T-helper 2 cell treated with Interferon-gamma antibody and Interleukin-4, amounts not matched to agents 100 ng/mL and 5 ng/mL, for 36 hours (primary cell): ENCODE measurements around the gene LAMC3. TPM values are rescaled to one million over a fixed set of nuclear protein-coding genes. Genes with fewer than 3 reads are reported as not detected.

Experiments
- intact Hi-C: fragments of 100-400 bp; cut with micrococcal nuclease; formaldehyde crosslinking; loops from one replicate; pipeline ENCODE4 v1.15.1; 2023
- total RNA-seq: library from RNA; stranded (reverse); gene quantifications from 2 replicates; pipeline ENCODE4 v1.2.3, GENCODE V29; 2022

LAMC3 gene
- total RNA-seq, 1 donor from 2014 or later: 0.05 TPM

DNA sequence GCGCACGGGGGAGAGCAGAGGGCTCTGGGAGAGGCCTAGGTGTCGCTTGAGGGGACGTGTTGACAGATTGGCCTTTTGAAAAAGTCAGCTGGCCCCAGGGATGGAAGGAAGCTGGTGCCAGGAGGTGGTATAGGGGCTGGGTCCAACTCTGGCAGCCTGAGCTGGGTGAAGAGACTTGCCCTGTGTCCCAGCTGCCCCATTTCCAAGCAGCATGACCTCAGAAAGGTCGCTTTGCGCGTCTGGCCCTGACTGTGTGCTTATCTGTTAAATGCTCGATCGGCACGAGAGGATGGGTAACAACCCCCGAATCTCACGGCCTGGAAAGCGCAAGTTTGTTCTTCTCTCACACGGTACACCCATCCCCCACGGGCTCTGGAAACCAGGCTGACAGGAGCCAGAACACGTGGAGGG is 31.2 kb upstream of the LAMC3 start:
- intact Hi-C loops: no loop called here

DNA sequence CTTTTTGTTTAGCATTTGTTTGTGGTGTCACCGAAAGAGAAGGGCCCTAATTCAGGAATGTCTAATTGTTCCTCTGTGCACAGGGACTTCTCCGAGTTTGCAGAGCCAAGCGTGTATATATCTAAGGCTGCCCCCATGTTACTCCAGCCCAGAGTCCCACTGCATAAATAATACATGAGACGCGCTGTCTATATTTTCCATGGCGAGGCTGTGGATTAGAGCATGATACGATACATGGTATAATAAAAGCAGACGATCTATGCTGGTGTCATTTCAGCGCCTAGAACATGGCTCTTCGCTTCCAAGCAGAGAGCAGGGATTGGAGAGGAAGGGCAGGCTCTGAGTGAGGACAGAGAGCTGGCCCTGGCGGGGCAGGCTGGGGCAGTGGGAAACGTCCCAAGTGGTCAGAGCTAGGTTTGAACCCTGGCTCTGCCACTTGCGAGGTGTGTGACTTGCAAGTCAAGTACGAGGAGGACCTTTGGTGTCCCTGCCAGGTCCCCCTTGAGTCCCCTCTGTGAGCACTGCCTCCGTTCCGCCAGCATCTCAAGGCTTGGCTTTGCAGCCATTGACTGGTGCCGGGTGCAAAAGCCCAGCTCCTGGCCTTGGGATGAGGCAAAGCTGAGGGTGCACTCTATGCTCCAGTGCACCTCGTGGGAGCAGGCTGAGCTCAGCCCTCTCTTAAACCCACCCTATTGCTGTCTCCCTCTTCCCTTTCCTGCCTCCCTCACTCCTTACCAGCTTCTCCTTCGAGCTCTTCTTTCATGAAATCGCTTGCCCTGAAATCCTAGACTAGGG is 29.2 kb upstream of the LAMC3 start:
- intact Hi-C loops: no loop called here

DNA sequence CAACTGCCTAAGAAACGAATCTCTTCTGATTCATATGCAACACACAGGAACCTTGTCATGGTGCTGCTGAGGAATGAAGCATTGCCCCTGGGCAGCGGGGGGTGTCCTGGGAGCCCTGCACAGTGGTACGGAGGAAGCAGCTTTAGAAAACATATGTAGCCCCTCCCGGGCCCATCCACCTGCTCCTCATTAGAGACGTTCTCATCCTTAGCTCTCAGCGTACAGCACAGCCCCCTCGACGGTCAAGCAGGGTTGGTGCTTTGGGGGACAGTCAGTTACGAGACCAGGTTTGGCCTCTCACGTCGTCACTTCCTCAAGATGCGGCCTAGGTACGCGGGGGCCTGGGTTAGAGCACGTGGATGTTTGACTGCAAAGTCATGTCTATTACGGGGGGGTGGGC is 28.4 kb upstream of the LAMC3 start:
- intact Hi-C loops: no loop called here

DNA sequence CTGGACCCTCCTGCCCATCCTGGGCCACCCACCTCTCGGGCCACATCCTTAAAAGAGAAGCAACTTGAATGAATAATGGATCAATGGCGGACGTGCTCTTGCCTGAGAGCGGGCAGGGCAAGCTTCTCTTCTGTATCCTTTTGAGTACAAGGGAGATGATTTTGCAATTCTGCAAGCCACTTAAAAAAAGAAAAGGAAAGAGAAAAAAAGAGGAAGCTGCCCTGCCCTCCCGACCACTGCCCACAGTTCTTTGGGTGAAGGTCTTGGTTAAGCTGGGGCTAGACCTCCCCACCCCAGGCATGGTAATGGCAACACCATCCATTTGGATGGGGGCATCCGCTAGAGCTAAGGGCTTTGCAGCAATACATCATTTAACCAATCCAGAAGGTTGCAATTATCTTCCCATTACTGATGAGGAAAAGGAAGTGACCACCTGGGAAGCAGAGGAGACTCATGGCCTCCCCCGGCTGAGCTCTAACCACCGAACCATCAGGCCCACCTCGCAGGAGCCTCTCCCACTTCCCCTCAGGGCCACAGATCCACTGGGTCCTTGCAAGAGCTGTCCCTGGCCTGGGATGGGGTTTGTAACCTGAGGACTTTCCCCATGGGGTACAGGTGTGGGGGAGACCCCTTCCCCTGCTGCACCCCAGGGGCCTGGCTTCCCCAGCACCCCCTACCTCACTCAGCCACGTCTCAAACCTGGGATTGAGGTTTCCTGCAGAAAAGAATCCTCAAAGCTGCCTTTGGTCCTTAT is 27.8 kb upstream of the LAMC3 start:
- intact Hi-C loops: no loop called here

DNA sequence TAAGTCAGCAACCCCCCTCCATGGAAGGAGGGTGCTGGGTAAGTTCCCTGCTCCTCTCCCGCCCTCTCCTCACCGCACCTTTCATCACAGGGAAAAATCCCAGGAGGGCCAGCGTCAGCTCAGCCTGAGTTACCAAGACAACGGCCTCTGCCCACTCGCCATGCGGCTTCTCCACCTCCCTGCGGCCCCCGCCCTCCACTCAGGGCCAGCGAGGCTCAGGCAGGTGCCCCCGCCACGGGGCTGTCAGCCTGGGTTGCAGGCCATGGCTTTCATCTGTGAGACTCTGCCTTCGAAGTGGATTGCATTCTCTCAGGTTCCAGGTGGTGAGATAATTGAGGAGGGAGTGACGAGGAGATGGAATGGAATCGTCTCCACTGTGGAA is 27.2 kb upstream of the LAMC3 start:
- intact Hi-C loops: no loop called here

DNA sequence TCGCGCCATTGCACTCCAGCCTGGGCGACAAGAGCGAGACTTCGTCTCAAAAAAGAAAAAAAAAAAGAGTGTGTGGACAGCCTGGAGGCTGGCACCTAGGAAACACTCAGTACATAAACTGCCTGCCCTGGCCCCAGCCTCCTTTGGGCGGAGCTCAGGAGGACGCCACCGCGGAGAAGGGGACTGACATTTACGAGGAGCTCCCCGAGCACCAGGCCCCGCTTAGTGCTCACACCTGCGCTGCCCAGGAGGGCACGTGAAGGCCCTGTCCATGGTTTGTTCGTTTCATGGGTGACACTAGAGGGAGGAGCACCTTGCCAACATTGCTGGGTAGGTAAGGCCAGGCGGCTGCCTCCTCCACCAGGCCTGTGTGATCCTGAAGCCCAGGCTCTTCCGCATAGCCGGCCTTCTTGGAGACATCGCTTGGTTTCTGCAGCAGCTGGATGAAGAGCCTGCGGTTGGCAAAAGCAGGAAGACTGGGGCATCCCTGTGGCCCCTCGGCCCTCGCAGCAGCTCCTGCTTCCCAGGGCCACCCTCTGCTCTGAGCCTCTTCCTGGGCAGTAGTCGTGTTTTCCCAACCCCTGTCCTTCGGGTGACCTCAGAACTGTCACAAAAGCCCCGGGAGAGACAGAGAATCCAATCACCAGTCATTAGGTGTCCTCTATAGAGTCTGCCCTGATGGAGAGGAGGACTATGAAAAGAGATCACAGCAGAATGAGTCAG is 26.2 kb upstream of the LAMC3 start:
- intact Hi-C loops: no loop called here

DNA sequence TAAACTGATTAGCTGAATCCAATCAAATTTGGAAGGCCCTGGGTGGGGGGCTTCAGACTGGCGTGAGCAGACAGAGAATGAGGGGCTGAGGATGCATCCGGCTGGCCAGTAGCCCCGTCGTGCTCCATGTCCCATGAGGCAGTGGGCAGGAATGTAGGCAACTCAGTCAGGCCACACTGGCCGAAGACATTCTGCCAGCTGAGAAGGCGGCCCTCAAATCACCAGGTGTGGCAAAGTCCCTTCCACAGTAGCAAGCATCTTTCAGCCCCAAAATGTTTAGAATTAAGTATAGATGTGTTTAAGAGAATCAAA is 25.7 kb upstream of the LAMC3 start:
- intact Hi-C loops: no loop called here

DNA sequence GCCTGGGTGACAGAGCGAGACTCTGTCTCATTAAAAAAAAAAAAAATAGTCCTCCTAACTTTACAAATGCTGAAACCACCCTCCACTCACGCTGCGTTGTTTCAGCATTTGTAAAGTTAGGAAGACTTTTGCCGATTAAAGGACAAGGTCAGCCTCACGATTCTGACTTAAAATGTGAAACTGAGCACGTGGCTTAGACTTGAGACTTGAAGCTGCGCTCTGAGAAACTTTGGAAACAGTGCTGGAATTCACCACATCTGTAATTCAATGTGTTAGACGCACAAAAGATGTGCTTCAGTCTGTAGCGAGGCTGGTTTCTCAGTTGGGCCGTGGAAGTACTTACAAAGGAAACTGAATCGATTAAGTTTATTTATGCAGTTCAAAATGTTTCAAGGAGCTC is 25.0 kb upstream of the LAMC3 start:
- intact Hi-C loops: no loop called here

DNA sequence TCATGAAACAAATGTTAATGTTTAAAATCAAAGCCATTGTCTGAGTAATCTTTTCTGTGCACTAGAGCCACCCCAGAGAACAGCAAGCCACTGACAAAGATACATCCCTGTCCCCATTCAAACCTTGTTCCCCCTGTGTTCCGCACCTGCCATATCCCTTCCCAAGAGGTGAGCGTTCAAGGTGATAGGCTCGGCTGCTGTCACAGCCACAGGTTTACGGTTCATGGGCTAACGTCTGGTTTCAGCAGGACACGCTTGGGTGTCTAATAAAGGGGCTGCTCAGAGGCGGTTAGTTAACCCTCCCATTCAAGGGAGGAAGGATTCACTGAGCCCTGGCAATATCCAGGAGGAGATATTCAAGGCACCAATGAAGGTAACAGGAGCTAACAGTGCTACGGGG is 24.5 kb upstream of the LAMC3 start:
- intact Hi-C loops: no loop called here

DNA sequence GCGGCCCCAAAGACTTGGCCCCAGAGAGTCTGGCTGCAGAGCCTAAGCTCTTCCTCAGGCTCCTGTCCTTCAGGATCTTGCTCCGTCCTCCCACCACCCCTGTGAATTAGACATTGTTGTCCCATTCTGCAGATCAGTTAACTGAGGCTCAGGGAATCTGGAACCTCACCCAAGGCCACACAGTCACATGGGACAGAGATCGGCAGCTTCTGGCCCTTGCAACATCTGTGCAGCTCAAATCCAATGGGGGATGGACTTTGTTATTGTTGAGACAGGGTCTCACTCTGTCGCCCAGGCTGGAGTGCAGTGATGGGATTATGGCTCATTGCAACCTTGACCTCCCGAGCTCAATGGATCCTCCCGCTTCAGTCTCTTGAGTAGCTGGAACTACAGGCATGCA is 23.9 kb upstream of the LAMC3 start:
- intact Hi-C loops: no loop called here

DNA sequence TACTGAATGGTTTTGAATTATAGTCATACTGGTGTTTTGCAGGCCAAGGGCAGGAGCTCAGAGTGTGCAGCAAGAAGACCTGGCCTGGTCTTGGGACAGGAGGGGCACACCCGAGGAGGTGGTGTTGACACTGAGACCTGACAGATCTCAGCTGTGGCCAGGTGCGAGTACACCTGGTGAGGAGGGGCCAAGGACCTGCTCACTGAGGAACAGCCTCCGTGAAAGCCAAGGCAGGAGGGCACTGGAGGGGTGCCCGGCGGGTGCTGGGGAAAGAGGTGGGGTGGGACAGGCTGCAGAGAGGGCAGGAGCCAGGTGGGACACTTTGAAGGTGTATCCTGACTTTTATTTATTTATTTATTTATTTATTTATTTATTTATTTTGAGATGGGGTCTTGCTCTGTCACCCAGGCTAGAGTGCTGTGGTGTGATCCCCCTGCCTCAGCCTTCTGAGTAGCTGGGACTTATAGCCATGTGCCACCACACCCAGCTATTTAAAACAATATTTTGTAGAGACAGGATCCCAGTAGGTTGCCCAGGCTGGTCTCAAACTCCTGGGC is 23.3 kb upstream of the LAMC3 start:
- intact Hi-C loops: no loop called here

DNA sequence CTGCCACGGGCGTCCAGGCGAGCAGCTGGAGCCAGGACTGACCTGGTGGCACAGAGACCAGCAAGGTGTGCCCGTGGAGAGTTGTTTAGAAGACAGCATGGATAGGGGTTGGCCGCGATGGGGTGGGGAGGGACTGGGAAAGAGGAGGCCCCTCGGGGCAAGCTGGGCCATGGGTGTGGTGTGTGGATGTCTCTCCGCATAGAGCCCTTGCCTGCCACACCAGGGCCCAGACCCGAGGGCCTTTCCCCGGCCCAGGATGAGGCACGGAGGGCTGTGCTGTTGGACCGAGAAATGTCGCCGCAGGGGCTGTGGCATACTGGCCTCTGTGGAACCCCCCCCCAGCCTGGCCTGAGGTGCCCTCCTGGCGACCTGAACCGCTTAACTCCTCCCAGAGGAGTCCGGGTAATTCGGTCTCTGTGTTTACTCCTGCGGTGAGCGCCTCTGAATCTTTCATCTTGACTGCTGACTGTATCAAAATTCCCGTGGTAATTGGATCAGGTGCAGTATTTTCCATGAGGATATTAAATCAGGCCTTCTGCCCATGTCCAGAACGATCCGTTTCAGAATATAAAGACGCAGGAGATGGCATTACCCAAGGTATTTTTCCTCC is 22.5 kb upstream of the LAMC3 start:
- intact Hi-C loops: no loop called here

DNA sequence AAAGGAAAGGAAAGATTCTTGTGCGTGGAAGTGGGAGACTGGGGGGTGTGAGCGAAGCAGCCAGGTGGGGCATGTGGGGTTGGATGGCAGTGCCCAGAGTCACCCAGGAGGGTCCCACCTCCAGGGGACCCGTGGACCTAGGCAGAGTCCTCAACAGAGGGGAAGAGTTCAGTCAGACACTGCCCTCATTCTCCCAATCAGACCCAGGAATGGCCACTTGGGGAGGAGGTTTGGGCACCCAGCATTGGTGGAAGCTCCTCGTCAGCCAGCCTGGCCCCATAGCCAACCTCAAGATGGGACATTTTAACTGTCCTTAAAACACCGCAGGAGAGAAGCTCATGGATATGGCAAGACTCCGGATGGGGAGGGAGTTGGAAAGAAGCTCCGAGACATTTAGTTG is 21.9 kb upstream of the LAMC3 start:
- intact Hi-C loops: no loop called here

DNA sequence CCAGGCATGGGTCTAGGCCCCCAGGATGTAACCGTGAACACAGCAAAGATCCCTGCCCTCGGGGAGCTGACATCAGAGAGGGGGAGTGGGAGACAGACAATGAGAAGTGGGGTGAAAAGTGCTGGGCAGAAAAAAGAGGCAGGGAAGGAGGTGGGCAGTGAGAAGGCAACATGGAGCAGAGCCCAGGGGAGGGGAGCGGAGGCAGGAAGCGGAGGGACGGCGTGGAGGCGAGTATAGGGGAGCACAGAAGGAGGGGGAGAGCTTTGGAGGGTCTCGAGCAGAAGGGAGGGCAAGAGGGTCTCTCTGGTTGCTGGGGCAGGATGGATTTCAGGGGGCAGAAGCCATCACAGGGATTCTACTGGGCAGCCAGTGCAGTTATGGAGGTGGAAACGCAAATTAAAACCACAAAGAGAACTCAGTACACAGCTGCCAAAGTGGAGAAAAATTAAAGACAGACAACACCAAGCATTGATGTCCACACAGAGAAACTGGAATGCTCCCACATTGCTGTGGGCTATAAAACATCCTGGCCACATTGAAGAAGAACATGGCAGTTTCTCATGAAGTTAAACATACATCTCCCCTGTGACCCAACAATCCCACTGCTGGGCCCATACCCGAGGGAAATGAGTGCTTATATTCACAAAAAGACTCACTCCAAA is 21.1 kb upstream of the LAMC3 start:
- intact Hi-C loops: no loop called here

DNA sequence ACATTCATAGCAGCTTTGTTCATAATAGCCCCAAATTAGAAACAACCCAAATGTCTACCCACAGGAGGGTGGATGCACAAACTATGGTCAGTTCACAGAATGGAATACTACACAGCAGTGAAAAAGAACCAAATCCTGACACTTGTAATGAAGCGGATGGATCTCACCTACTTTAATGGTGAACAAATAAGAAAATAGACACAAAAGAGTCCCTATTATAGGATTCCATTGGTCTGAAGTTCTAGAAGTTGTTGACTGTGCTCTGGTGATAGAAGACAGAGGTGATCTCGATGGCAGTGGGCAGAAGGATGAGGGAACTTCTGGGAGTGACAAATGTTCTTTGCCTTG is 20.6 kb upstream of the LAMC3 start:
- intact Hi-C loops: no loop called here

DNA sequence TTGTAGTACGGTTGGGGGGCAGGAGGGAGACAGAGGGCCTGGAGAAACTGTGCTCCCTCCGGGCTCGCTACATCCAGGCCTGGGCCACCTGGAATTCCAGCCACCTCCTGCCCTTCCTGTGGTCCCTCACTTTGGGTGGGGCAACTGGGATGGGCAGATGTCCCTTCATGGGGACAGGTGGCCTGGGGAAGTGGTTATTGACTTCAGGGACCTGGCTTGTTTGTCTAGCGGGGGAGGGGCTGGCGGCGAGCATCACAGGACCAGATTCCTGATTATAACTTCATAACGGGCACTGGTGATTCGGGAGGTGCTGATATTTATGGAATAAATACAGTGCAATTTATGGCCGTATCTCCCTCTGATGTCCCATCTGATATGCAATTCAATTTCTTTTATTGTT is 20.1 kb upstream of the LAMC3 start:
- intact Hi-C loops: no loop called here

DNA sequence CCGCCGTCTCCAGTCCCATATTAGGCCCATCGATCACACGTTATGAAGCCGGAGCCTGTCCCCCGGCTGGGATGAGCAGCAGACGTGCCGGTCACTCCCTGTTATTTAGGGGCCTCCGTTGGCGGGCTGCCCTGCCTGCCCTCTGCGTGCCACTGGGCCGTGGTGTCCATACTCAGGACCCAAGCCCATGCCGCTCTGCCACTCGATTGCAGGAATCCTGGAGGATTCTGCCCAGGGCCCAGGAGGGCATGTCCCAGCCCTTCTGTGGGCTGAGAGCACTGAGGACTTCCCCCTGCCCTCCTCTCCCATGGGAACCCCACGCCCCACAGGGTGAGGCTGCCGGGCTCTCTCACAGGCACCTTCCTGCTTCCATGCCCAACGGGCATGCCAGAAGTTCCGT is 19.6 kb upstream of the LAMC3 start:
- intact Hi-C loops: no loop called here

DNA sequence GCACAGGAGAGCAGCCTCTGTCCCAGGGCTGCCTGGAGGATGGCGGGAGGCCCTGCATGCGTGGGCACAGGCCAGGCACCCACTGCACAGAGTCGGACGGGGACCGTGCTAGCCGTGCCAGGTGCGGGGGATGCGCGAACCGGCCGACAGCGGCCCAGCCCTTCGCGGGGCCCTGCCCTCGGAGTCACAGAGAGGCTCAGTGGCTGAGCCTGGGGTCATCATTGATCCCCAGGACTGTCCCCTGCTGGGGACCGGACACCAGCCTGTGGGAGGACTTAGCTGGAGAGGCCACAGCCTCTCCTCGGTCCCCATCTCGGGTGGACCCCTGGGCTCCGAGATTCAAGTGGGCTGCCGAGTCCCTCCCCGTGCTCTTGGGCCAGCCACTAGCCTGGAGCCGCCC is 19.1 kb upstream of the LAMC3 start:
- intact Hi-C loops: no loop called here

DNA sequence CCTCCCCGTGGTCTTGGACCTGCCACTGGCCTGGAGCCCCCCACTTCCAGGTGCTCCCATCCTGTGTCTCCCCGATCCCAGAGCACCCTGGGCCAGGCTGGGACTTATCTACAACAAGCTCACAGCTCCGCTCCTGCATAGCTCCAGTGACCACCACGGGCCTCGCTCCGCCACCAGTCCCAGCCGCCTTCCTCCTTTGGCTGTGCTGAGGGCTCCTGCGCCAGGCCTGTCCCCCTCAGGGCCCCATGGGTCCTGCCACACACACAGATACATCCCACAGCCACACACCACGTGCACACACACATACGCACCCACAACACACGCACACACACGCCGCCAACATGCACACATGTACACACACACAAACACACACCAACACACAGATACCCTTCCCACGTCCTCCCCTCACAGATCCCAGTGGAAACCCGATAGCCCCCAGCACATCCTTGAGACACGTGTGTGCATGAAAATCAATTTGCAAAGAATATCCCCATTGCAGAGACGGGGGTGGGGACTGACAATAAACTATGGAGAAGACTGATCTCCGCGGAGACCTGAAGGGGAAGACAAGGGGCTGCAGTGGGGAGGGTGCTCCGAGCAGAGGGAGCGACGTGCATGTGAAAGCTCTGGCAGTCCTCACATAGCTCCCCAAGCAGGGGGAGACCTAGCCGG is 18.5 kb upstream of the LAMC3 start:
- intact Hi-C loops: no loop called here

DNA sequence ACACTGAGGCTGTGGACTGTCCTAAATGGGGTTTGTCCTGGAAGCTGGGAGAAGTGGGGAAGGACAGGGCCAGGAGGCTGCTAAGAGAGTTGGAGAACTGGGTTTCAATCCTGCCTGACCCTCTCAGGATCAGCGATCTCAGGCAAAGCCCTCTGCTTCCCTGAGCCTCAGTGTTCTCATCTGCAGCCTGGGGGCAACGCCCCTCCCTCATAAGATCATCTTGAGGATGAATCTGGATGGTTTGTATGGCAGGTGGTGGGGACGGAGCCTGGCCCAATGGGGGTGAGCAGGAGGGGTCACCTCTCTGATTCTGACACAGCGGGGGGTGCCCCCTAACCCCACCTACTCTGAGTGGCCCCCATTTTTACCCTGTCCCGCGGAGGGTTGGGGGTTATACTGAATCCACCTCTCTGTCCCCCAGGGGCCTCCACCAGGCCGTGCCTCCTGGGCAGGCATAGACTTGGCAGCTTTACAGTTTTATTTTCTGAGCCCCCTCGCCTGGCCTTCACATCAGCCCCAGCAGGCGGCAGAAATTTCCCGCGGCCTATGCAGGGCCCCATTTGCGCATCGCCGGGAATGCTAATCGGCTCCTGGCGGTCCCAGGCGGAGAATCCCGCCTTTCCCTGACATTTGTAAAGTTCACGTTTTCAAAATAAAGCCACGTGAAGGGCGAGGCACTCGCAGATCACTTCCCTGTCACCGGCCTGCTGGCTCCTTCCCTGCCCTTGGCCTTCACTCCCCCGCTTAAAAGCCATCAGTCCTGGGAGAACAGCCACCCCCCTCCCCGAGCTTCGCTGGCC is 17.8 kb upstream of the LAMC3 start:
- intact Hi-C loops: no loop called here
